Measurements from ENCODE around the gene JAKMIP1.

DNA sequence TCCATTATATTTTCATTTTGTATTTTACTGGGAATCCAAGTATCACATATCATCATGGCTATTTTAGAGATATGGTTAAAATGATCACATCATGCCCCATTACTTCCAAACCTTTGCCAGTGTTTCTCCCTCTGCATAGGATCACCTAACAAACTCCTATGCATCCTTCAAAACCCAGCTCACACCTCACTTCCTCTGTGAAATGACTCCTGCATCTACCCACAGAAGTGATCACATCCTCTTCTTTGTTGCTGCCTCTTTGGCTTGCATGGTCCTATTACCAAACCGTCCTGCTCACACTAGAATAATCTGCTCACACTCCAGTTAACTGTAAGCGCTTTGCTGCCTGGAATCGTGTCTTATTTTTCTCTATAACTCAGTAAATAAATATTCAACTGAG lies 107.4 kb downstream of the JAKMIP1 start:
- TF ChIP-seq, protein P1, sequence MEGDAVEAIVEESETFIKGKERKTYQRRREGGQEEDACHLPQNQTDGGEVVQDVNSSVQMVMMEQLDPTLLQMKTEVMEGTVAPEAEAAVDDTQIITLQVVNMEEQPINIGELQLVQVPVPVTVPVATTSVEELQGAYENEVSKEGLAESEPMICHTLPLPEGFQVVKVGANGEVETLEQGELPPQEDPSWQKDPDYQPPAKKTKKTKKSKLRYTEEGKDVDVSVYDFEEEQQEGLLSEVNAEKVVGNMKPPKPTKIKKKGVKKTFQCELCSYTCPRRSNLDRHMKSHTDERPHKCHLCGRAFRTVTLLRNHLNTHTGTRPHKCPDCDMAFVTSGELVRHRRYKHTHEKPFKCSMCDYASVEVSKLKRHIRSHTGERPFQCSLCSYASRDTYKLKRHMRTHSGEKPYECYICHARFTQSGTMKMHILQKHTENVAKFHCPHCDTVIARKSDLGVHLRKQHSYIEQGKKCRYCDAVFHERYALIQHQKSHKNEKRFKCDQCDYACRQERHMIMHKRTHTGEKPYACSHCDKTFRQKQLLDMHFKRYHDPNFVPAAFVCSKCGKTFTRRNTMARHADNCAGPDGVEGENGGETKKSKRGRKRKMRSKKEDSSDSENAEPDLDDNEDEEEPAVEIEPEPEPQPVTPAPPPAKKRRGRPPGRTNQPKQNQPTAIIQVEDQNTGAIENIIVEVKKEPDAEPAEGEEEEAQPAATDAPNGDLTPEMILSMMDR (IDR thresholded peaks at IDR 0.05; ENCODE audit: low read depth, low read length, poor library complexity, severe bottlenecking): no peak
- TF ChIP-seq EZH2phosphoT487 (IDR thresholded peaks at IDR 0.05; ENCODE audit: borderline replicate concordance, low read length): no peak
